HEK293 (cell line): ENCODE results near the gene ITPKC.

Source experiments
- KLF9 ChIP-seq: fragments of 450-650 bp; formaldehyde crosslinking; IDR thresholded peaks from 2 replicates; pipeline ENCODE4 v1.5.1; 2016; ENCODE audit warnings: missing biosample characterization, missing genetic modification characterization, low read depth
- MYNN ChIP-seq: fragments of 450-650 bp; formaldehyde crosslinking; IDR thresholded peaks from 2 replicates; pipeline ENCODE4 v1.5.1; 2016; ENCODE audit warnings: missing biosample characterization, missing genetic modification characterization, borderline replicate concordance
- ZNF211 ChIP-seq: fragments of 450-650 bp; formaldehyde crosslinking; IDR thresholded peaks from 2 replicates; pipeline ENCODE4 v1.5.1; 2016; ENCODE audit warnings: low read depth, missing biosample characterization, missing genetic modification characterization
- ZNF274 ChIP-seq, 2 experiments: fragments of 200-500 bp in 1 of 2; fragments of 450-650 bp in 1 of 2; sonication (Bioruptor generic) in 1 of 2; formaldehyde crosslinking in 1 of 2; IDR thresholded peaks; 2 replicates each; pipeline versions ENCODE4 v1.5.1 to v1.6.1; 2014 to 2016; ENCODE audit warnings: borderline replicate concordance in 1 of 2, inconsistent platforms in 1 of 2, low read length in 1 of 2, missing biosample characterization in 1 of 2, missing genetic modification characterization in 1 of 2
- ZNF394 ChIP-seq: fragments of 450-650 bp; formaldehyde crosslinking; IDR thresholded peaks from 2 replicates; pipeline ENCODE4 v1.5.1; 2016; ENCODE audit warnings: missing biosample characterization, missing genetic modification characterization, mild to moderate bottlenecking, moderate library complexity, borderline replicate concordance
- ZNF416 ChIP-seq: fragments of 450-650 bp; formaldehyde crosslinking; IDR thresholded peaks from 2 replicates; pipeline ENCODE4 v1.5.1; 2016; ENCODE audit warnings: missing biosample characterization, missing genetic modification characterization
- ZNF423 ChIP-seq: fragments of 450-650 bp; formaldehyde crosslinking; IDR thresholded peaks from 2 replicates; pipeline ENCODE4 v1.5.1; 2016; ENCODE audit warnings: missing biosample characterization, missing genetic modification characterization
- ZNF792 ChIP-seq: fragments of 450-650 bp; formaldehyde crosslinking; IDR thresholded peaks from 2 replicates; pipeline ENCODE4 v1.5.1; 2016; ENCODE audit warnings: missing biosample characterization, missing genetic modification characterization
- TF ChIP-seq, protein P1 (sequence below): fragments of 450-650 bp; formaldehyde crosslinking; IDR thresholded peaks from 2 replicates; pipeline ENCODE4 v1.5.1; 2016; ENCODE audit warnings: missing biosample characterization, missing genetic modification characterization
- TF ChIP-seq, protein P2 (sequence below): fragments of 450-650 bp; formaldehyde crosslinking; IDR thresholded peaks from 2 replicates; pipeline ENCODE4 v1.5.1; 2016; ENCODE audit warnings: missing biosample characterization, missing genetic modification characterization
- TF ChIP-seq, protein P3 (sequence below): fragments of 450-650 bp; formaldehyde crosslinking; IDR thresholded peaks from 2 replicates; pipeline ENCODE4 v1.5.1; 2016; ENCODE audit warnings: missing biosample characterization, missing genetic modification characterization

DNA sequence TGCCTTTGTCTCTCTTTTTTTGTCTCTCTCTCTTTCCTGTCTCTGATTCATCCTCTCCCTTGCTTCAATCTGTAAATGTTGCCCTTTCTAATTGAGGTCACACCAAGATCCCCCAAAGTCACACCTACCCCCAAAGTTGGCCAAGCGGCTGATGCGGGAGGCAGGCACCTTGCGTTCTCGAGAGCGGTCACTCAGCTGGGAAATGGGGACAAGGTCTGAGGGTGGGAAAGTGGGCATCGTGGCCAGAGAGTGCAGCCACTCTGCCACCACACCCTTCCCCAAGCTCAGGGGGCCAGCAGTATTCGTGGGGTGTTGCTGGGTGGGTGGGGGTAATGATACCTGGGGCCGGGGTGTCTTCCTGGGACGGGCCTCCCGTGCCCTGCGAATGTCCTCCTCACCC is 3.0 kb upstream of the ITPKC start:
- TF ChIP-seq MYNN (tag by site-specific recombination) (no peak), ZNF416 (tag by site-specific recombination) (no peak), ZNF792 (tag by site-specific recombination) (no peak), ZNF423 (tag by site-specific recombination) (no peak), ZNF211 (tag by site-specific recombination) (no peak), ZNF394 (tag by site-specific recombination) (no peak), ZNF274 (IDR thresholded peaks at IDR 0.05; ENCODE audit: low read length) (no peak), ZNF274 (tag by site-specific recombination; IDR thresholded peaks at IDR 0.05; ENCODE audit: borderline replicate concordance) (no peak), KLF9 (no peak)
- TF ChIP-seq, protein P1, sequence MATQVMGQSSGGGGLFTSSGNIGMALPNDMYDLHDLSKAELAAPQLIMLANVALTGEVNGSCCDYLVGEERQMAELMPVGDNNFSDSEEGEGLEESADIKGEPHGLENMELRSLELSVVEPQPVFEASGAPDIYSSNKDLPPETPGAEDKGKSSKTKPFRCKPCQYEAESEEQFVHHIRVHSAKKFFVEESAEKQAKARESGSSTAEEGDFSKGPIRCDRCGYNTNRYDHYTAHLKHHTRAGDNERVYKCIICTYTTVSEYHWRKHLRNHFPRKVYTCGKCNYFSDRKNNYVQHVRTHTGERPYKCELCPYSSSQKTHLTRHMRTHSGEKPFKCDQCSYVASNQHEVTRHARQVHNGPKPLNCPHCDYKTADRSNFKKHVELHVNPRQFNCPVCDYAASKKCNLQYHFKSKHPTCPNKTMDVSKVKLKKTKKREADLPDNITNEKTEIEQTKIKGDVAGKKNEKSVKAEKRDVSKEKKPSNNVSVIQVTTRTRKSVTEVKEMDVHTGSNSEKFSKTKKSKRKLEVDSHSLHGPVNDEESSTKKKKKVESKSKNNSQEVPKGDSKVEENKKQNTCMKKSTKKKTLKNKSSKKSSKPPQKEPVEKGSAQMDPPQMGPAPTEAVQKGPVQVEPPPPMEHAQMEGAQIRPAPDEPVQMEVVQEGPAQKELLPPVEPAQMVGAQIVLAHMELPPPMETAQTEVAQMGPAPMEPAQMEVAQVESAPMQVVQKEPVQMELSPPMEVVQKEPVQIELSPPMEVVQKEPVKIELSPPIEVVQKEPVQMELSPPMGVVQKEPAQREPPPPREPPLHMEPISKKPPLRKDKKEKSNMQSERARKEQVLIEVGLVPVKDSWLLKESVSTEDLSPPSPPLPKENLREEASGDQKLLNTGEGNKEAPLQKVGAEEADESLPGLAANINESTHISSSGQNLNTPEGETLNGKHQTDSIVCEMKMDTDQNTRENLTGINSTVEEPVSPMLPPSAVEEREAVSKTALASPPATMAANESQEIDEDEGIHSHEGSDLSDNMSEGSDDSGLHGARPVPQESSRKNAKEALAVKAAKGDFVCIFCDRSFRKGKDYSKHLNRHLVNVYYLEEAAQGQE (tag by site-specific recombination) = no peak
- TF ChIP-seq, protein P2, sequence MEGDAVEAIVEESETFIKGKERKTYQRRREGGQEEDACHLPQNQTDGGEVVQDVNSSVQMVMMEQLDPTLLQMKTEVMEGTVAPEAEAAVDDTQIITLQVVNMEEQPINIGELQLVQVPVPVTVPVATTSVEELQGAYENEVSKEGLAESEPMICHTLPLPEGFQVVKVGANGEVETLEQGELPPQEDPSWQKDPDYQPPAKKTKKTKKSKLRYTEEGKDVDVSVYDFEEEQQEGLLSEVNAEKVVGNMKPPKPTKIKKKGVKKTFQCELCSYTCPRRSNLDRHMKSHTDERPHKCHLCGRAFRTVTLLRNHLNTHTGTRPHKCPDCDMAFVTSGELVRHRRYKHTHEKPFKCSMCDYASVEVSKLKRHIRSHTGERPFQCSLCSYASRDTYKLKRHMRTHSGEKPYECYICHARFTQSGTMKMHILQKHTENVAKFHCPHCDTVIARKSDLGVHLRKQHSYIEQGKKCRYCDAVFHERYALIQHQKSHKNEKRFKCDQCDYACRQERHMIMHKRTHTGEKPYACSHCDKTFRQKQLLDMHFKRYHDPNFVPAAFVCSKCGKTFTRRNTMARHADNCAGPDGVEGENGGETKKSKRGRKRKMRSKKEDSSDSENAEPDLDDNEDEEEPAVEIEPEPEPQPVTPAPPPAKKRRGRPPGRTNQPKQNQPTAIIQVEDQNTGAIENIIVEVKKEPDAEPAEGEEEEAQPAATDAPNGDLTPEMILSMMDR (tag by site-specific recombination) = no peak
- TF ChIP-seq, protein P3, sequence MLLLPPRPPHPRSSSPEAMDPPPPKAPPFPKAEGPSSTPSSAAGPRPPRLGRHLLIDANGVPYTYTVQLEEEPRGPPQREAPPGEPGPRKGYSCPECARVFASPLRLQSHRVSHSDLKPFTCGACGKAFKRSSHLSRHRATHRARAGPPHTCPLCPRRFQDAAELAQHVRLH = no peak
